ENCODE measurements around the gene CCDC88A.

CCDC88A gene

GRCh38 chr2:55459714-55460274 lies 40.1 kb upstream of the CCDC88A start:
- no peak overlapping the region for H2AFZ ChIP-seq (ENCODE audit: low read length)

GRCh38 chr2:55459279-55459678 lies 39.6 kb upstream of the CCDC88A start:
- H3K4me2 ChIP-seq (ENCODE audit: low read length) = no peak overlapping the region

More at GRCh38 chr2:55459714-55460274, 40.1 kb upstream of the CCDC88A start:
- H3K4me3 ChIP-seq (ENCODE audit: low read depth, low read length, poor library complexity, severe bottlenecking) = no peak overlapping the region
- H3K27me3 ChIP-seq (ENCODE audit: insufficient read depth, low read length) = no peaks in the 10 kb centered on the region
- H3K36me3 ChIP-seq (ENCODE audit: insufficient read depth, low read length) = no peaks in the 10 kb centered on the region; the same call in 1 of the 2 replicates
- H3K9me2 ChIP-seq (ENCODE audit: low read depth, low read length) = no peaks in the 10 kb centered on the region
- no peak overlapping the region for H3K27ac ChIP-seq (ENCODE audit: low read depth, low read length, poor library complexity, severe bottlenecking)
- H3K4me1 ChIP-seq (ENCODE audit: insufficient read depth, low read length, severe bottlenecking) = no peaks in the 10 kb centered on the region
- H3K9ac ChIP-seq (ENCODE audit: low read length) = no peak overlapping the region
- no peak overlapping the region for H3K4me2 ChIP-seq (ENCODE audit: low read length)
- TF ChIP-seq CTCF (IDR thresholded peaks at IDR 0.05; ENCODE audit: low read length) (no peak), EZH2 (IDR thresholded peaks at IDR 0.05; ENCODE audit: borderline replicate concordance, low read length) (no peak)
- no peaks in the 10 kb centered on the region for H3K79me2 ChIP-seq (ENCODE audit: insufficient read depth, low read length)
- H4K20me1 ChIP-seq (ENCODE audit: insufficient read depth, low read length) = no peaks in the 10 kb centered on the region
- no peaks in the 10 kb centered on the region for H3F3A ChIP-seq (ENCODE audit: insufficient read depth, low read length)
- no peaks in the 10 kb centered on the region; the same call in 1 of the 2 replicates for H3K9me3 ChIP-seq (ENCODE audit: low read length)

DNA sequence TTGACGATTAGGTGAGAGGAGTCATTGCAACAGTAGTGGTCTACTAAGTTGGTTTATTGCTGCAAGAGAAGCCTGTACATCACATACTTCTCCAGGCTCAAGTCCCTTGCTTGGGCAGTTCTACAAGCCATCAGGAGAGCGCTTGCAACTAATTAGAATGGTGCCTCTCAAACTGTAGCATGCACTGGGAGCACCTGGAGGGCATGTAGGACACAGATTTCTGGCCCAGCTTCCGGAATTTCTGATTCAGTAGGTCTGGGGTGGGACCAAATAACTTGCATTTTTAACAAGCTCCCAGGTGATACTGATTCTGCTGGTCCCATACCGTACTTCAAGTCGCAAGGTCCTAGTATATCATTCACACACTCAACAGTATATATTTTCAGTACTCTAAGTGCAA lies 34.5 kb upstream of the CCDC88A start:
- no peaks in the 10 kb centered on the region for H4K20me1 ChIP-seq (ENCODE audit: insufficient read depth, low read length)
- H3F3A ChIP-seq (ENCODE audit: insufficient read depth, low read length) = no peaks in the 10 kb centered on the region
- H3K36me3 ChIP-seq (ENCODE audit: insufficient read depth, low read length) = no peaks in the 10 kb centered on the region; the same call in 1 of the 2 replicates
- H3K4me3 ChIP-seq (ENCODE audit: low read depth, low read length, poor library complexity, severe bottlenecking) = no peak overlapping the region
- no peaks in the 10 kb centered on the region for H3K27me3 ChIP-seq (ENCODE audit: insufficient read depth, low read length)
- no peak for TF ChIP-seq CTCF (IDR thresholded peaks at IDR 0.05; ENCODE audit: low read length)
- no peak for TF ChIP-seq EZH2 (IDR thresholded peaks at IDR 0.05; ENCODE audit: borderline replicate concordance, low read length)
- no peak overlapping the region for H3K9ac ChIP-seq (ENCODE audit: low read length)
- no peaks in the 10 kb centered on the region for H3K4me1 ChIP-seq (ENCODE audit: insufficient read depth, low read length, severe bottlenecking)
- H3K9me2 ChIP-seq (ENCODE audit: low read depth, low read length) = no peaks in the 10 kb centered on the region
- no peak overlapping the region for H3K4me2 ChIP-seq (ENCODE audit: low read length)
- H3K9me3 ChIP-seq (ENCODE audit: low read length) = no peaks in the 10 kb centered on the region
- no peaks in the 10 kb centered on the region for H3K79me2 ChIP-seq (ENCODE audit: insufficient read depth, low read length)
- no peak overlapping the region for H2AFZ ChIP-seq (ENCODE audit: low read length)
- H3K27ac ChIP-seq (ENCODE audit: low read depth, low read length, poor library complexity, severe bottlenecking) = no peak overlapping the region

More at GRCh38 chr2:55459279-55459678, 39.6 kb upstream of the CCDC88A start:
- H3K4me1 ChIP-seq (ENCODE audit: insufficient read depth, low read length, severe bottlenecking) = no peaks in the 10 kb centered on the region
- H3K27ac ChIP-seq (ENCODE audit: low read depth, low read length, poor library complexity, severe bottlenecking) = no peak overlapping the region
- H4K20me1 ChIP-seq (ENCODE audit: insufficient read depth, low read length) = no peaks in the 10 kb centered on the region
- no peaks in the 10 kb centered on the region for H3K79me2 ChIP-seq (ENCODE audit: insufficient read depth, low read length)
- no peaks in the 10 kb centered on the region for H3K27me3 ChIP-seq (ENCODE audit: insufficient read depth, low read length)
- H3K9ac ChIP-seq (ENCODE audit: low read length) = no peak overlapping the region
- TF ChIP-seq CTCF (IDR thresholded peaks at IDR 0.05; ENCODE audit: low read length) (no peak), EZH2 (IDR thresholded peaks at IDR 0.05; ENCODE audit: borderline replicate concordance, low read length) (no peak)
- H3K9me2 ChIP-seq (ENCODE audit: low read depth, low read length) = no peaks in the 10 kb centered on the region
- no peaks in the 10 kb centered on the region; the same call in 1 of the 2 replicates for H3K36me3 ChIP-seq (ENCODE audit: insufficient read depth, low read length)
- no peak overlapping the region for H3K4me3 ChIP-seq (ENCODE audit: low read depth, low read length, poor library complexity, severe bottlenecking)
- H3K9me3 ChIP-seq (ENCODE audit: low read length) = no peaks in the 10 kb centered on the region; the same call in 1 of the 2 replicates
- H3F3A ChIP-seq (ENCODE audit: insufficient read depth, low read length) = no peaks in the 10 kb centered on the region
- no peak overlapping the region for H2AFZ ChIP-seq (ENCODE audit: low read length)
